IPS-18c (cell line): ENCODE measurements around the gene MGA.

Experiments
- H3K4me3 ChIP-seq: 2 replicates; pipeline ENCODE4 v1.7.0; 2013; ENCODE audit warnings: low read depth, mild to moderate bottlenecking, low read length, moderate library complexity; ENCODE audit not compliant: insufficient read depth
- H3K9me3 ChIP-seq: one replicate; pipeline ENCODE4 v1.6.1; 2013; ENCODE audit warnings: mild to moderate bottlenecking, low read length, moderate library complexity; ENCODE audit not compliant: control insufficient read depth, insufficient read depth

MGA gene

GRCh38 chr15:41660235-41661077 is at the start of gene MGA:
Gene MGA, plus strand, starts transcription at chr15:41660405.
- no peaks in the 10 kb centered on the region for H3K9me3 ChIP-seq
- H3K4me3 ChIP-seq, result peak within 1 kb of the TSS; percentile 82

- Histone ChIP-seq H3K4me3 (peak overlapping the region; percentile 55), H3K9me3 (peaks cover 4% of the 10 kb centered on the region)
Observed at GRCh38 chr15:41620536-41621199, 39.5 kb upstream of the MGA start.

- Histone ChIP-seq H3K9me3 (peaks cover 4% of the 10 kb centered on the region), H3K4me3 (peak overlapping the region; percentile 55)
Observed at GRCh38 chr15:41621200-41622193, 38.7 kb upstream of the MGA start.

GRCh38 chr15:41622901-41623300 is 37.3 kb upstream of the MGA start:
- Histone ChIP-seq H3K4me3 (no peak overlapping the region), H3K9me3 (peaks cover 2% of the 10 kb centered on the region)

- Histone ChIP-seq H3K4me3 (no peak overlapping the region), H3K9me3 (no peaks in the 10 kb centered on the region)
Observed at GRCh38 chr15:41627203-41627602, 33.0 kb upstream of the MGA start.

- H3K4me3 ChIP-seq, result no peak overlapping the region
Observed at GRCh38 chr15:41629463-41629862, 30.7 kb upstream of the MGA start.

DNA sequence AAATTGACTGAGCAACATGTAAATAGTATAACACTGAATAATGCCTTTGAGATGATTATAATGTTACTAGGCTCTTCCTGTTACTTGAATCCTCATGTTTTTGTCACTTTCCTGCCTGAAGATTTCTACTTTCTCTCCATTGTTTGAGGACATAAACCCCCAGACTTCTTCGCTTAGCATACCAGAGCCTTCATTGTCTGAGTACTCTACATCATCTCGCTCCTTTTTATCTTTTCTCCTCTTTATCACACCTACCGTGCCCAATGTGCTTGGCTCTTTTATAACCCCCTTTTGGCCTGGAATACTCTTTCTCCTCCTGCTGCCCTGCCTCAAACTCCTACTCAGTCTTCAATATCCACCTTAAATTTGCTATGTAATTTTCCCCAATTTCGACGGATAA is 30.3 kb upstream of the MGA start:
- Histone ChIP-seq H3K4me3 (no peak overlapping the region), H3K9me3 (no peaks in the 10 kb centered on the region)

More at GRCh38 chr15:41629463-41629862, 30.7 kb upstream of the MGA start:
- no peaks in the 10 kb centered on the region for H3K9me3 ChIP-seq

DNA sequence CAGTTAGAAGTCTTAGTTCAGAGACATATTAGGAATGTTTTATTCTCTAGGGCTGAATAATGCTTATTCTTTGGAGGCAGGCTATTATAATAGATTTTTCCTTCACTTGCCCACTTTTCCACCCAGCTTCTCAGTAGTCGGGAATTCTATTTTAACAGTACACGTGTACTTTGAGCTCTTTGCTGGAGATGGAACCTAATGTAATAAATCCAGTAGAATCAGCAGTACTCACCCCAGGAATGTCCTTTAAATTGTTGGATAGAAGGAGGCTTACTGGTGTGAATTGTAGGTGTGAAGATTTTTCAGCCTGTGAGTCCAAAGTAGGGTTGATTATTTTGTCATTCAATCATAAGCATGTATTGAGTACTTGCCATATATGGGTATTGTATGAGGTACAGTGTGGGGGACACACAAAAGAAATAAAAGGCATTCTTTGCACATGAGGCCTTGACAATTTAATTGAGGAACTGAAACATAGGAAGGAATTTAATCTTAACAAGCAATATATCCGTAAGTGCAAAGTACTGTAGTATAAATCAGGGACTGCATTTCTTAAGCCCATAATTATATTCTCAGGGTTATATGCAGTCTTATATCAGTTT is 29.5 kb upstream of the MGA start:
- H3K4me3 ChIP-seq, result no peak overlapping the region
- H3K9me3 ChIP-seq, result no peaks in the 10 kb centered on the region

GRCh38 chr15:41631880-41632470 is 28.2 kb upstream of the MGA start:
- no peaks in the 10 kb centered on the region for H3K9me3 ChIP-seq

DNA sequence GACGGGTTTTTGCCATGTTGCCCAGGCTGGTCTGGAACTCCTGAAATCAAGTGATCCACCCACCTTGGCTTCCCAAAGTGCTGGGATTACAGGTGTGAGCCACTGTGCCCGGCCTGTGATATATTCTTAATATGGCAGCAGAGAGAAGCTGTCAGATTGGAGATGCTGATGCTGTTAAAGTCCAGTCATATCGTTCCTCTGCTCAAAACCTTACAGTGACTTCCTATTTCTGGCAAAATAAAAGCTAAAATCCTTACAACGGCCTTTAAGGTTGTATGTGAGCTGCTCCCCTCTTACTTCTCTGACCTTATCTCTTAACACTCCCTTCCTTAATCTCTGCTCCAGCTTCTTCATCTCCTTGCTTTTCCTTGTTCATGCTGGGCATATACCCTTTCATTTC is 26.6 kb upstream of the MGA start:
- no peak overlapping the region for H3K4me3 ChIP-seq

More at GRCh38 chr15:41631880-41632470, 28.2 kb upstream of the MGA start:
- no peak overlapping the region for H3K4me3 ChIP-seq

GRCh38 chr15:41634072-41634626 is 26.1 kb upstream of the MGA start:
- Histone ChIP-seq H3K9me3 (no peaks in the 10 kb centered on the region), H3K4me3 (no peak overlapping the region)

More for the DNA sequence above, 26.6 kb upstream of the MGA start:
- no peaks in the 10 kb centered on the region for H3K9me3 ChIP-seq

DNA sequence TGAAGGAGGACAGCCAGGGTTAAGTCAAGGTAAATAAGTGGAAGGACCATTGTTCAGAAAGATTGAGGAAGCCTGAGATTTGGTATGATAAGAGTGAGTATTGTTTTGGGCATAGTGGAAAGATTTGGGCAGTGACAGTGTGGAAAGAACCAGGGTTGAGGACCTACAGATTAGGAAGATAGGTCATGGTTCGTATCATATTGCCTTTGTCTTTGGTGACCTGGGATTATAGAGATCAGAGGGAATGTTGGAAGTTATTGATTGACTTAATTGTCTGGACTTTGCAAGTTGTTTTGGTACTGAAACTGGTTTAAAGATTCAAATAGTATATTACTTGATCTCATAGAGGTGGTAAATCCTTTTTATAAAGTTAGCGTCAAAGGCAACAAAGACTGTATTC is 23.1 kb upstream of the MGA start:
- Histone ChIP-seq H3K9me3 (no peaks in the 10 kb centered on the region), H3K4me3 (no peak overlapping the region)

- no peak overlapping the region for H3K4me3 ChIP-seq
- no peaks in the 10 kb centered on the region for H3K9me3 ChIP-seq
Observed at GRCh38 chr15:41640985-41641384, 19.2 kb upstream of the MGA start.

- H3K9me3 ChIP-seq, result no peaks in the 10 kb centered on the region
- no peak overlapping the region for H3K4me3 ChIP-seq
Observed at GRCh38 chr15:41647262-41647661, 12.9 kb upstream of the MGA start.

GRCh38 chr15:41648097-41648496 is 12.1 kb upstream of the MGA start:
- Histone ChIP-seq H3K9me3 (no peaks in the 10 kb centered on the region), H3K4me3 (no peak overlapping the region)

DNA sequence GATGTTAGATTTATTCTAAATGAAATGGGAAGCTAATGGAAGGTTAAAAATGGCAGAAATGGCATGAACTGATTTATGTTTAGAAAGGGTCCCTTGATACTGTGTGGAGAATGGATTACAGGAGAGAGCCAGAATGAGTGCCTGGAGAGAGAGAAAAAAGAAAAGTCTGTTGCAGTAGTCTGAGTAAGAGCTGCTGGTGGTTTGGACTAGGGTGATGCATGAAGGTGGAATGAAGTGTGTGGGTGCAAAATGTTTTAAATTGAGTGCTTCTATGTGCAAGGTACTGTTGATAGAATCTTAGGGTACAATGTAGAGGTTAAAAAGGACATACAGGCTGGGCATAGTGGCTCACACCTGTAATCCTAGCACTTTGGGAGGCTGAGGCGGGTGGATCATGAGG is 11.4 kb upstream of the MGA start:
- Histone ChIP-seq H3K4me3 (no peak overlapping the region), H3K9me3 (no peaks in the 10 kb centered on the region)
